ENCODE results near the gene PCCA.

GRCh38 chr13:100110269-100110668 lies 21.4 kb downstream of the PCCA start:
- TF ChIP-seq POLR2AphosphoS5 (IDR thresholded peaks at IDR 0.05; ENCODE audit: insufficient read depth, low read depth, low read length) = no peak
- TF ChIP-seq CTCF (IDR thresholded peaks at IDR 0.05; ENCODE audit: extremely low read depth in 1 of 2, insufficient read depth in 1 of 2, low read depth in 1 of 2, low read length in 2 of 2) = no peak
- TF ChIP-seq EZH2 (IDR thresholded peaks at IDR 0.05; ENCODE audit: borderline replicate concordance, low read depth, low read length, severe bottlenecking) = no peak
- no peak for TF ChIP-seq POLR2A (IDR thresholded peaks at IDR 0.05; ENCODE audit: low read depth, low read length)
- no peak for TF ChIP-seq MYC (IDR thresholded peaks at IDR 0.05; ENCODE audit: low read depth, low read length)
- no peak for TF ChIP-seq MAX (IDR thresholded peaks at IDR 0.05; ENCODE audit: insufficient read depth, insufficient read length)
